DND-41 (cell line): ENCODE data around the gene PPAT.

ENCODE experiments used
- ATAC-seq: fragments of 200-7000 bp; cut with Tn5 transposase; 3 replicates; pipeline ENCODE4 v1.9.1; 2021; ENCODE audit warnings: low read depth; ENCODE audit not compliant: insufficient read depth
- DNase-seq: peaks from one replicate; pipeline ENCODE4 v3.0.0-alpha.2; 2020
- H2AFZ ChIP-seq: 2 replicates; pipeline ENCODE4 v1.6.0; 2012; ENCODE audit warnings: low read depth, low read length
- H3K27ac ChIP-seq: 2 replicates; pipeline ENCODE4 v1.5.1; 2012; ENCODE audit warnings: low read length, inconsistent platforms
- H3K27me3 ChIP-seq: fragments of 200-600 bp; sonication (generic); 2 replicates; pipeline ENCODE4 v1.6.0; 2012; ENCODE audit warnings: low read length, mild to moderate bottlenecking, inconsistent platforms; ENCODE audit not compliant: insufficient read depth, poor library complexity
- H3K36me3 ChIP-seq: 2 replicates; pipeline ENCODE4 v1.5.1; 2012; ENCODE audit warnings: low read length, inconsistent platforms; ENCODE audit not compliant: insufficient read depth
- H3K4me1 ChIP-seq: 2 replicates; pipeline ENCODE4 v1.5.1; 2012; ENCODE audit warnings: mild to moderate bottlenecking, low read length; ENCODE audit not compliant: insufficient read depth
- H3K4me2 ChIP-seq: 2 replicates; pipeline ENCODE4 v1.6.0; 2012; ENCODE audit warnings: mild to moderate bottlenecking, moderate library complexity, low read length, inconsistent platforms; ENCODE audit not compliant: insufficient read depth
- H3K4me3 ChIP-seq, 2 experiments: fragments of 200-600 bp in 1 of 2; shearing (Covaris generic) in 1 of 2; 2 replicates each; pipeline ENCODE4 v1.5.1; 2012 to 2016; ENCODE audit warnings: inconsistent platforms in 2 of 2, low read length in 2 of 2, mild to moderate bottlenecking in 2 of 2, low read depth in 1 of 2, moderate library complexity in 1 of 2
- H3K79me2 ChIP-seq: 2 replicates; pipeline ENCODE4 v1.6.0; 2012; ENCODE audit warnings: low read length, inconsistent platforms; ENCODE audit not compliant: insufficient read depth
- H3K9ac ChIP-seq: 2 replicates; pipeline ENCODE4 v1.6.0; 2012; ENCODE audit warnings: low read depth, mild to moderate bottlenecking, inconsistent platforms, low read length, moderate library complexity
- H3K9me3 ChIP-seq: 2 replicates; pipeline ENCODE4 v1.5.1; 2012; ENCODE audit warnings: low read length, moderate library complexity, mild to moderate bottlenecking, inconsistent platforms; ENCODE audit not compliant: insufficient read depth, severe bottlenecking
- H4K20me1 ChIP-seq: 2 replicates; pipeline ENCODE4 v1.6.0; 2012; ENCODE audit warnings: low read length; ENCODE audit not compliant: insufficient read depth
- CTCF ChIP-seq: IDR thresholded peaks from 2 replicates; pipeline ENCODE4 v1.5.1; 2012; ENCODE audit warnings: borderline replicate concordance, low read length, moderate library complexity, mild to moderate bottlenecking; ENCODE audit not compliant: poor library complexity, severe bottlenecking; ENCODE audit errors: extremely low read depth
- EZH2 ChIP-seq: IDR thresholded peaks from 3 replicates; pipeline ENCODE4 v1.6.1; 2012; ENCODE audit warnings: borderline replicate concordance, low read depth, mild to moderate bottlenecking, moderate library complexity, low read length, inconsistent platforms; ENCODE audit not compliant: severe bottlenecking

PPAT gene

DNA sequence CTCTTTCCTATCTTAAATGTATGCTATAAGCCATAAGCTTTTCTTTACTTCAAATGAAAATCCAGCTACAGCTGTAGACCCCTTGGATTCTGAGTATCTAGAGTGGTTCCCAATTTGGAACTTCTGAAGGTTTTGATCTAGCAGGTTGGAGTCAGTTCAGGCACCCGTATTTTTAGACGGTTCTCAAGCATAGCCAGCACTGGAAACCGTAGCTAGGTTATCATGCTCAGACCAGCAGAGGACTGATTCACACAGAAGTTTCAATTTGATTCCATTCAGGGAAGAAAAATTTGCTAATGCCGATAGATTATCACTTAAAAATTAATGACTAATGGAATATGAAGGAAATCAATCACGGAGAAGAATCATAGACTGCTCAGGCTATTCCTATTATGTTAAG, 11.2 kb downstream of the PPAT start:
- H3K4me1 ChIP-seq, result no peaks in the 10 kb centered on the region
- H3K27me3 ChIP-seq, result no peaks in the 10 kb centered on the region
- no peak overlapping the region for H3K27ac ChIP-seq
- H3K4me3 ChIP-seq, result no peak overlapping the region
- H3K9ac ChIP-seq, result no peak overlapping the region
- H3K4me2 ChIP-seq, result no peak overlapping the region
- H3K36me3 ChIP-seq, result no peaks in the 10 kb centered on the region
- TF ChIP-seq CTCF, result no peak
- TF ChIP-seq EZH2, result no peak
- H3K9me3 ChIP-seq, result no peaks in the 10 kb centered on the region
- DNase-seq (no peak), ATAC-seq (no peak)
- H3K79me2 ChIP-seq, result peaks cover 100% of the 10 kb centered on the region
- H4K20me1 ChIP-seq, result peaks cover 54% of the 10 kb centered on the region; the same call in 1 of the 2 replicates
- H2AFZ ChIP-seq, result no peak overlapping the region

- DNase-seq (no peak), ATAC-seq (no peak)
- Histone ChIP-seq H3K9ac (no peak overlapping the region), H3K79me2 (peaks cover 97% of the 10 kb centered on the region), H3K4me3 (no peak overlapping the region), H3K4me1 (no peaks in the 10 kb centered on the region), H3K9me3 (no peaks in the 10 kb centered on the region), H4K20me1 (peaks cover 48% of the 10 kb centered on the region; the same call in 1 of the 2 replicates), H3K36me3 (no peaks in the 10 kb centered on the region), H3K27me3 (no peaks in the 10 kb centered on the region), H3K27ac (no peak overlapping the region), H2AFZ (no peak overlapping the region), H3K4me2 (no peak overlapping the region)
- TF ChIP-seq EZH2 (no peak), CTCF (no peak)
Observed at GRCh38 chr4:56417396-56417795, 18.0 kb downstream of the PPAT start.

GRCh38 chr4:56416349-56416748, 19.1 kb downstream of the PPAT start:
- no peak overlapping the region for H3K9ac ChIP-seq
- ATAC-seq, result no peak
- no peak overlapping the region for H3K27ac ChIP-seq
- H3K4me2 ChIP-seq, result no peak overlapping the region
- H3K27me3 ChIP-seq, result no peaks in the 10 kb centered on the region
- no peak for DNase-seq
- H2AFZ ChIP-seq, result no peak overlapping the region
- TF ChIP-seq CTCF, result no peak
- no peaks in the 10 kb centered on the region for H3K4me1 ChIP-seq
- H3K79me2 ChIP-seq, result peaks cover 97% of the 10 kb centered on the region
- peaks cover 42% of the 10 kb centered on the region; the same call in 1 of the 2 replicates for H4K20me1 ChIP-seq
- H3K9me3 ChIP-seq, result no peaks in the 10 kb centered on the region
- no peak overlapping the region for H3K4me3 ChIP-seq
- no peaks in the 10 kb centered on the region for H3K36me3 ChIP-seq

DNA sequence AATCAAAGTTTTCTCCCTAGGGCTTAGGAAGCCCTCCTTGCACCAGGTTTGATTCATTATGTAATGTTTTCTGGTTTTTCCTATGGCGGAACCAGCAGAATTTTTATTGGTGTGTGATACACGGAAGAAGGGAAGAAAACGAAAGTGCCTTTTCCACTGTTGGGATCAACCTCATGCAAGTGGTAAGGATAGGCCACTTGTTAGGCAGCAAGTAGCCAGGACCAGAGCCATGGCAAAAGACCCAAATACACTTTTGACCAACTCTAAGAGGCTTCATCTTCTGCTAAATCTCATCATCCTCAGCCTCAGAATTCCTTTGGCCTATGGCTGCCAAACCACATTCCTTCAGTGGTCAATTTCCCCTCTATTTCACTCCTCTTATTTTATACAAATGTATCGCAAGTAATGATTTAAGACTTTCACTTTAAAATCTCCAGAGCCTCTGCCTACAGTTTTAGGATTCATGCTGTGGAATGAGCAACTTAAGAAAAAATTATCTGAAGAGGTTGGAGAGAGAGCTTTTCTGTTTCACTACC, 21.2 kb downstream of the PPAT start:
- Histone ChIP-seq H3K79me2 (peaks cover 97% of the 10 kb centered on the region), H3K9ac (no peak overlapping the region), H3K36me3 (no peaks in the 10 kb centered on the region), H3K4me3 (no peak overlapping the region), H4K20me1 (peaks cover 44% of the 10 kb centered on the region; the same call in 1 of the 2 replicates), H3K27me3 (no peaks in the 10 kb centered on the region), H3K27ac (no peak overlapping the region), H3K4me1 (no peaks in the 10 kb centered on the region), H3K9me3 (no peaks in the 10 kb centered on the region), H3K4me2 (no peak overlapping the region), H2AFZ (no peak overlapping the region)
- DNase-seq (no peak), ATAC-seq (no peak)
- no peak for TF ChIP-seq CTCF
- TF ChIP-seq EZH2, result no peak
